GM19193 (cell line): ENCODE results near the gene CRELD2.

ENCODE experiments used
- POLR2A ChIP-seq: IDR thresholded peaks from 4 replicates; pipeline ENCODE4 v1.6.1; 2011; ENCODE audit not compliant: insufficient read depth, insufficient read length; ENCODE audit errors: extremely low read depth

The CRELD2 gene

DNA sequence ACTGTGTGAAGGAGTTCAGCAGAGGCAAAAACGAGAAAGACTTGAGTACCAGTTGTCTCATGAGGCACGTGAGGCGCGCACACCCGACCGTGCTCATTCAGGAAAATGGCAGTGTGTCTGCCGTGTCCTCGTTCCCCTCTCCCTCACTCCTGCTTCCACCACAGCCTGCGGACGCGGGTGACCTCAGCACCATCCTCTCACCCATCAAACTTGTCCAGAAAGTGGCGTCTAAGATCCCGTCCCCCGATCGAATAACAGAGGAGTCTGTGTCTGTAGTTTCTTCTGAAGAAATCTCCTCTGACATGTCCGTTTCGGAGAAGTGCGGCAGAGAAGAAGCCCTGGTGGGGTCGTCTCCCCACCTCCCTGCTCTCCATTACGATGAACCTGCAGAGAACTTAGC is 34.4 kb upstream of the CRELD2 start:
- no peak for TF ChIP-seq POLR2A

DNA sequence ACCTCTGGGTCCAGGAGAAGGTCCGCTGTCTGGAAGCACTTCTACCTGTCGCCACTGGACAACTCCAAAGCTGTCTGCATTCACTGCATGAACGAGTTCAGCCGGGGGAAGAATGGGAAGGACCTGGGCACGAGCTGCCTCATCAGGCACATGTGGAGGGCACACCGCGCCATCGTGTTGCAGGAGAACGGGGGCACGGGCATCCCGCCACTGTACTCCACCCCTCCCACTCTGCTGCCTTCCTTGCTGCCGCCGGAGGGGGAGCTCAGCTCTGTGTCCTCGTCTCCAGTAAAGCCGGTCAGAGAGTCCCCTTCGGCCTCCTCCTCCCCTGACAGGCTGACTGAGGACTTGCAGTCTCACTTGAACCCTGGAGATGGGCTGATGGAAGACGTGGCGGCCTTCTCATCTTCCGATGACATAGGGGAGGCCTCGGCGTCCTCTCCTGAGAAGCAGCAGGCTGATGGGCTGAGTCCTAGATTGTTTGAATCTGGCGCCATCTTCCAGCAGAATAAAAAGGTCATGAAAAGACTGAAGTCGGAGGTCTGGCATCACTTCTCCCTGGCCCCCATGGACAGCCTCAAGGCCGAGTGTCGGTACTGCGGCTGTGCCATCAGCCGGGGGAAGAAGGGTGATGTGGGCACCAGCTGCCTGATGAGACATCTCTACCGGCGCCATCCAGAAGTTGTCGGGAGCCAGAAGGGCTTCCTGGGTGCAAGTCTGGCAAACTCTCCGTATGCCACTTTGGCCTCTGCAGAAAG is 33.8 kb upstream of the CRELD2 start:
- TF ChIP-seq POLR2A, result no peak

DNA sequence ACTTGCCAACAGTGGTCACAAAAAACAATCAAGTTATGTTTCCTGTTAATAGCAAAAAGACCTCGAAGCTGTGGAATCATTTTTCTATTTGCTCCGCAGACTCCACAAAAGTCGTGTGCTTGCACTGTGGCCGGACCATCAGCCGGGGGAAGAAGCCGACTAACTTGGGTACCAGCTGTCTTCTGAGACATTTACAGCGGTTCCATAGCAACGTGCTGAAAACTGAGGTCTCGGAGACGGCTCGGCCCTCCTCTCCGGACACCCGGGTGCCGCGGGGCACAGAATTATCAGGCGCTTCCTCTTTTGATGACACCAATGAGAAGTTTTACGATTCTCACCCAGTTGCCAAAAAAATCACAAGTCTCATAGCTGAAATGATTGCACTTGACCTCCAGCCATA is 33.2 kb upstream of the CRELD2 start:
- TF ChIP-seq POLR2A, result no peak

DNA sequence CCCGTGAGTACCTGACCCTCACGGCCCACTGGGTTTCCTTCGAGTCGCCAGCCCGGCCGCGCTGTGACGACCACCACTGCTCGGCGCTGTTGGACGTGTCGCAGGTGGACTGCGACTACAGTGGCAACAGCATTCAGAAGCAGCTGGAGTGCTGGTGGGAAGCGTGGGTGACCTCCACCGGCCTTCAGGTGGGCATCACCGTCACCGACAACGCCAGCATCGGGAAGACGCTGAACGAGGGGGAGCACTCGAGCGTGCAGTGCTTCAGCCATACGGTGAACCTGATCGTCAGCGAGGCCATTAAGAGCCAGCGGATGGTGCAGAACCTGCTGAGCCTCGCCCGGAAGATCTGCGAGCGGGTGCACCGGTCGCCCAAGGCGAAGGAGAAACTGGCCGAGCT is 32.6 kb upstream of the CRELD2 start:
- TF ChIP-seq POLR2A, result no peak

GRCh38 chr22:49886346-49887063 is 31.9 kb upstream of the CRELD2 start:
- no peak for TF ChIP-seq POLR2A

DNA sequence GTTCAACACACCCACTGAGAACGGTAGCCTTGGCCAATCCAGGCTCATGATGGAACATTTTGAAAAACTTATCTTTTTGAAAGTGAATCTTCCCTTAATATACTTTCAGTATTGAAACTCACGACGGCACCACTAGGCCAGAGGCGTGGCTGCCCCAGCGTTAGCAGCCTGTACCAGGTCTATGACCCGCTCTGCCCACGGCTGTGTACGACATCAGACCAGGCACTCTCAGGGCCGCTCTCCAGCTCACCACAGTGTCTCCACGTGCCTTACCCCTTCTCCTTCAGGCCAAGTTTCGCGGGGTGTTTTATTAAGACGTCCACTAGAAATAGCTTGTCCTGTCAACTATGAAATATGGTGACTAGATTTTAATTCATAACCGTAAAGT is 31.4 kb upstream of the CRELD2 start:
- TF ChIP-seq POLR2A, result no peak

- no peak for TF ChIP-seq POLR2A
These were observed 30.7 kb upstream of the CRELD2 start for GRCh38 chr22:49887702-49888101.

GRCh38 chr22:49889071-49889470 is 29.4 kb upstream of the CRELD2 start:
- TF ChIP-seq POLR2A, result no peak

- no peak for TF ChIP-seq POLR2A
These were observed 26.1 kb upstream of the CRELD2 start for GRCh38 chr22:49892226-49892899.

- no peak for TF ChIP-seq POLR2A
These were observed 25.4 kb upstream of the CRELD2 start for GRCh38 chr22:49893025-49893424.

DNA sequence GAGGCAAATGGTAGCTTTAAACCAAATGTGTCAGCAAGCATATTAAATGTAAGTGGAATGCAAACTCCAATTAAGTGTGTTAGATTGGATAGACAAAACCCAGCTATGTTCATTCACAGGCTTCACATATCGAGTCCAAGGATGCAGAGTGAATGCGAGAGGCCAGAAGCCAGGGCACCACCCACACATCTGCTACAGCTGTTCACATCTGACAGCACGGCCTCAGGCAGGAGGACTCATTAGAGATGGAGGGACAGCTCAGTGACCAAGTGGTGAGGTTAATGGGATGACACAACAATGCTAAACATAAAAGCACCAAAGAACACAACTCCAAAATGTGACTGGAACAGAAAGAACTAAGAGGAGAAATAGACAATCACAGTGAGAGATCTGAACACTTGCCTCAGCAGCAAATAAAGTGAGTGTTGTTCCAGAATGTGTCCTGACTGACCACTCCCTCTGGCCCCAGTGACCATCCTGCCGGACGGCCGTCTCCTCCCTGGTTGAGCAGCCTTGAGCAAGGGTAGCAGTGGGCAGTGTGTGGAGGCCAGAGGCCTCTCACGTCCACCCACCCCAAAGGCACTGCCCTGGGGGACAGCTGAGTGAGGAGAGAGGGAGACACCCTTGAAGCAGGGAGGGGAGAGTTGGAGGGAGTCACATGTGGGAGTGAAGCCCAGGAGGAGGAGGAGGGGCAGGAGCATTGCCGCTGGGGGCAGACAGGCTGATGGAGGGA is 23.9 kb upstream of the CRELD2 start:
- TF ChIP-seq POLR2A, result no peak

DNA sequence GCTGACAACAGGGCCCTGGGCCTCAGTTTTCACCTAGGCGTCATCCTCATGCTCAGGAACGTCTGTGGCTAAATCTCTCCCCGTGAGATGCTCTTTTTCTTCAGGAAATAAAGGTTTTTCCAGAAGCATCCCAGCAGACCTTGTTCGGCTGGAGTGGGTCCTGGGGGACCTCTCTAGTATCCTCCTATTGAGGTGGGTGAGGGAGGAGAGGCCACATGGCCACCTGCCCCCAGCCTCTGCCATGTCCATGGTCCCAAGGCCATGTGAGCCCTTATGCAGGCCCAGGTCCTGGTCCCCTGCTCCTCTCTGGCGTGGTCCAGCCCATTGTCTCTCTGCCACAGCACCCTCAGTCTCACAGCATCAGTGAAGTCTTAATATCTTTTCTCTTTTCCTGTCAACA is 22.2 kb upstream of the CRELD2 start:
- TF ChIP-seq POLR2A, result no peak

DNA sequence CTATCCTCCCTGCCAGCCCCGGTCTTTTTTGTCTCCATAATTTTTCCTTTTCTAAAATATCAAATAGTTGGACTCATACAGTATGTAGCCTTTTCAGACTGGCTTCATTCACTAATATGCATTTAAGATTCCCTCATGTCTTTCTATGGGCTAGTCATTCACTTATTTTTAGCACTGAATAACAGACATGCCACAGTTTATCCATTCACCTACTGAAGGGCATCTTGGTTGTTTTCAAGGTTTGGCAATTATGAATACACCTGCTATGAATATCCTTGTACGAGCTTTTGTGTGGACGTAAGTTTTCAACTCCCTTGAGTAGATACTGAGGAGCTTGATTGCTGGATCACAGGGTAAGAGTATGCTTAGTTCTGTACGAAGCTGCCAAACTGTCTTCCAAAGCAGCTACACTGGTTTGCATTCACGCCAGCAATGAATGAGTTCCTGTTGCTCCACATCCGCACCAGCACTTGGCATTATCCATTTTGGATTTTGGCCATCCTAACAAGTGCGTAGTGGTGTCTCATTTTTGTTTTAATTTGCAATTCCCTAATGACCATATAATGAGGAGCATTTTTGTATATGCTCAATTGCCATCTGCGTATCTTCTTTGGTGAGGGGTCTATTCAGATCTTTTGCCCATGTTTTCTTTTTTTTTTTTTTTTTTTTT is 21.3 kb upstream of the CRELD2 start:
- TF ChIP-seq POLR2A, result no peak

DNA sequence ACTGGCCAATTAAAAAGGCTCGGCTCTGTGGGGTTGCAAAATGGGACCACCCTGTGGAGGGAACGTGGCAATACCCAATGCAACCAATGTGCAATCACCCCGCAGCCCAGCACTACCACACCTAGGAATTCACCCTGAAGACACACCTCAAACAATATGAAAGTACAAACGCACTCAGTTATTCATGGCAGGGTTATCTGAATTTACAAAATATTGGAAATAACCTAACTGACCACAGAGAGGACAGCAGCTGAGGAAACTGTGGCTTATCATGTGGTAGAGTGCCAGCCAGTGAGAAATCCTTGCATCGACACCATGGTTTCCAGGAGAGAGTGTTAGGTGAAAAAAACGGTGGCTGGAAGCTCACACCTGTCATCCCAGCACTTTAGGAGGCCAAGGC is 18.9 kb upstream of the CRELD2 start:
- no peak for TF ChIP-seq POLR2A

GRCh38 chr22:49900441-49901230 is 17.8 kb upstream of the CRELD2 start:
- TF ChIP-seq POLR2A, result no peak

GRCh38 chr22:49901457-49901856 is 17.0 kb upstream of the CRELD2 start:
- TF ChIP-seq POLR2A, result no peak
